HL-60/S4 treated with retinoic acid at 250 ng/mL for 4 days and 3 days (cell line): Measurements from ENCODE around the gene ACTRT2.

Experiments
- in situ Hi-C: fragments of 300-500 bp; cut with MboI; formaldehyde crosslinking; loops from 2 replicates; pipeline ENCODE4 v1.7.0; 2022; ENCODE audit warnings: low sequenced_read_pairs

ACTRT2 gene

GRCh38 chr1:3029481-3029961 lies 8.3 kb downstream of the ACTRT2 start:
- in situ Hi-C loops = no loop called here

DNA sequence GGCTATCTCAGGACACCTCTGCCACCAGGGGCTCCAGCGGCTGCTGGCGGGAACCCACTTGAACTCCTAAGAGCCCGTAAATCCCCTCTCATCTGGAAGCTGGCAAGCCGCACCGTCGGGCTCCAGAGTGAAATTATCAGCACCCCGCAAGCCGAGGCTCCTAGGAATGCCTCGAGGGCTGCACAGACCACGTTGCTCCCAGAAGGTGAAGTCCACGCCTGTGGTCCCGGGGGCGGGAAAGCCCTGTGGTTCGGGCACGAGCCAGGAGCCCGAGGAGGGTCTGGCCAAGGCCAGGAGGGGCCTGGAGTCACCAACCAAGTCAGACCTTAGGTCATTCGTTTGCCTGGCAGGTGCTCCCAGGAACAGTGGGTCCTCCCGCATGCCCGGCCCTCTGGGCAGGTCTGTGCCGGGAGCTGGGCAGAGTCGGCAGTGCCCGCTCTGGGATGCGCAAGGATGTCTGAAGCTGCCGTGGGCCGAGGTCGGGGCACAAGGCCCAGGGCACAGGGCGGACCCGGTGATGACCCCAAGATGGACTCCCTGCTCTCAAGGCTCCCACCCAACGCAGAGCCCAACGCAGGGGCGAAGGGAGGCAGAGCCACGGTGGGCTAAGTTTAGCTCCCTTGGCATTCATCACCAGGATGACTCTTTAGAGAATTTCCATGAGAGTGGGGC lies 8.9 kb downstream of the ACTRT2 start:
- in situ Hi-C loops = no loop called here

DNA sequence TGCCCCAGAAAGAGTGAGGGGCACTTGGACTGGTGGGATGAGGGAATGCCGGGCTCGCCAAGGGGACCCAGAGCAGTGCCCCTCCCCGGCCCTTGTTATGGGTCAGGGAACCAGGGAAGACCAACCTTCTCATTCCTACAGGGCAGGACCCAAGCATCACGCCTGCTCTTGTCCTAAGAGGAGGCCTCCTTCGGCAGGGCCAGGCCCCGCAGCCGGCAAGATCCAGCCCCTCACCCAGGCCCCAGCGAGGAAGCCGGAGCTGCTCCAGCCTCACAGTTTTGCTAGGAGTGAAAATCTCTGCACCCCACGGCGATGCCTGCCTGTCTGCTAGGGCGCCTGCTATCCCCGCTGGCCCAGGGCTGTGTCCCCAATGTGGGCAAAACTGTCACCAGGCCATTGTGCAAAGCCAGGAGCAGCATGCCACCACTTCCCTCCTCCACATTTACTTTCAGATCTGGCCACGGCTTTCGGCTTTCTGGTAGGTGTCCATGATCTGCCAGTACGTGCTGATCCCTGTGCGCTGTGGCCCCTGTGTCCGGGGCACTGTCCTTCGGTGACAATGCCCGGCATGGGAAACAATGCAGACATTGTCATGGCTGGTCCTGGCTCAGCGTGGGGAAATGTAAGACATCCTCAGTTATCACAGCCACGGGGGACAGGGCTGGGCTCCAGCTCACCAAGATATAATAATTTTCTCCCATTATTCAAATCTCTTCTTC lies 9.6 kb downstream of the ACTRT2 start:
- in situ Hi-C loops = no loop called here

- in situ Hi-C loops = no loop called here
Observed at GRCh38 chr1:3031401-3032221, 10.3 kb downstream of the ACTRT2 start.

GRCh38 chr1:3032371-3033039 lies 11.2 kb downstream of the ACTRT2 start:
- in situ Hi-C loops = no loop called here

DNA sequence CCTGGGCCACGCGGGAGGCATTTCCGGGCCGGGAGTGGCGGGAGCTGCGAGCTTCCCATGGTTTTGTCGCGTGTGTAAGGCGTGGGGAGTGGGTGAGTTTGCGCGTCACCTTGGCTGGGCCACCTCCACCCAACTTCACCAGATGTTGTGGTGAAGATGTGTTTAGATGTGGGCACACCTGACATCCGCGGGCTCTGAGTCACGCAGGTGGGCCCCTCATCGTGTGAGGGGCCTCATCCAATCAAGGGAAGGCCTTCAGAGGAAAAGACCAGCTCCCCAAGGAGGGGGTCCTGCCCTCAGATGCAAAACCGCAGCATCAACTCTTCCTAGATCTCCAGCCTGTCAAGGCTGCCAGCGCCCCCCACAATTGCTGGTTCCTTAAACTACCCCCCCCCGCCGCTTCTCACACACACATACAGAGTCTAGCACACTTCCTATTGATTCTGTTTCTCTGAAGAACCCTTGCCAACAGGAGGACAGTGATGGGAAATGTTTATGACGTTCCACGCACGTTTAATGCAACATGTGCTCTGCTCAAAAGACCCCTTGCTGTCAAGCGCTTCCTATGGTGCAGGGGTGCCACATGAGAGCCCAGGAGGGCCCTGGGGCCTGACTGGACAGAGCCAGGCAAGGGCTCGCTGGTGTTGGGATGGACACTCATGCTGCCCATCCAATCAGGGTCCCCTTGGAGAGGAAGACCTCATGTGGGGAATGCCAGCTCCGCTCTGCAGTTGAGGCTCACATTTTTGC lies 11.9 kb downstream of the ACTRT2 start:
- in situ Hi-C loops = no loop called here

DNA sequence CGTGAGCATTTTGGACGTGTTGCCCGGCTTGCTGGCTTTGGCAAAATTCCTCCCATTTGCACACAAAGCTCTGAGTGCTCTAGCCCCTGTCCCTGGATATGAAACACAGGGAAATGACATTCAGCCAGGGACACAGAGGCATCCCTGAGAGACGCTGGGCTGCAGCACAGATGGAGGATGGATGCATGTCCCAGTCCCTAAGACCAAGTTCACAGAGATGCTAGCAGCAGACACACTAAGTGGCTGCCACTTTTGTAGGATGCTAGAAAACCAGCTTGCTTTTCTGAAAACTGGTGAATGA lies 12.5 kb downstream of the ACTRT2 start:
- in situ Hi-C loops = no loop called here

- in situ Hi-C loops = no loop called here
Observed at GRCh38 chr1:3034162-3034561, 12.9 kb downstream of the ACTRT2 start.

GRCh38 chr1:3034728-3035562 lies 13.7 kb downstream of the ACTRT2 start:
- in situ Hi-C loops = no loop called here

DNA sequence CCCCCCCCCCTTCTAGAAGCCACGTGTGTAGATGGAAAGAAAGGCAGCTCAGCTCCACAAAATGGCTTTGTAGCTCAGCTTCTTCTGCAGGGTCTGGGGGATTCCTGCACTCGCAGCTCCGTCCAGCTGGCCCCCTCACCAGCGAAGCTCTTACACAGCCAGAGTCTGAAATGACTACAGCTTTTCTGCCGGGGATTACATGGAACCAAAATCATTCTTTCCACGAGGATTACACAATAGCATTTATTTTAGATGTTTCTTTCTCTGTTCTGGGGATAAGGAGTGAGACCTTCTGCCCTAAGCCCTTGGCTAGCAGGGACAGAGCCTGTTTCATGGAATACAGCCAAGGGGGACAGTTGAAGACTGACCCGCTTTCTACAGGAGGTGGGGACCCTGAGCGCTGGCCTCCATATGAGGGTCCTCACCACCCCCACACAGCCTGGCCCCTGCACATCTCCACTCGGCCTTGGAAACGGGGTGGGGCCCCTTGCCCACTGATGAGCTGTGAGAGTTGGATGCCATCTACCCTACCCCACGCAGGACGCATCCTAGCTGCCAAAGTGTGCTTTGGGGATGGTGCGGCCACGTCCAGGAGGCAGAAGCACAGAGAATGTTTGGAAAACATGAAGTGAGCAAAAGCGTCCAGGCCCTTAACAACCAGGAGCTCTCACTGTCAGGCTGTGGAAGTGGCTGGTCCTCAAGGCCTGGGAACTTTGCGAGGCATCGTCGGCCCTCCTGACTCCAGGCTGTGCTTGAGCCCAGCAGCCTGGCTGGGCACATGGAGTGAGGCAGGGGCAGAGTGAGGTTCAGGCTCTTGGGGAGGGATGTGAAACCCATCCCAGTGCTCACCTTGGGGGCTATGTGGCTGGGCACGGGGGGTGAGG lies 14.5 kb downstream of the ACTRT2 start:
- in situ Hi-C loops = no loop called here

DNA sequence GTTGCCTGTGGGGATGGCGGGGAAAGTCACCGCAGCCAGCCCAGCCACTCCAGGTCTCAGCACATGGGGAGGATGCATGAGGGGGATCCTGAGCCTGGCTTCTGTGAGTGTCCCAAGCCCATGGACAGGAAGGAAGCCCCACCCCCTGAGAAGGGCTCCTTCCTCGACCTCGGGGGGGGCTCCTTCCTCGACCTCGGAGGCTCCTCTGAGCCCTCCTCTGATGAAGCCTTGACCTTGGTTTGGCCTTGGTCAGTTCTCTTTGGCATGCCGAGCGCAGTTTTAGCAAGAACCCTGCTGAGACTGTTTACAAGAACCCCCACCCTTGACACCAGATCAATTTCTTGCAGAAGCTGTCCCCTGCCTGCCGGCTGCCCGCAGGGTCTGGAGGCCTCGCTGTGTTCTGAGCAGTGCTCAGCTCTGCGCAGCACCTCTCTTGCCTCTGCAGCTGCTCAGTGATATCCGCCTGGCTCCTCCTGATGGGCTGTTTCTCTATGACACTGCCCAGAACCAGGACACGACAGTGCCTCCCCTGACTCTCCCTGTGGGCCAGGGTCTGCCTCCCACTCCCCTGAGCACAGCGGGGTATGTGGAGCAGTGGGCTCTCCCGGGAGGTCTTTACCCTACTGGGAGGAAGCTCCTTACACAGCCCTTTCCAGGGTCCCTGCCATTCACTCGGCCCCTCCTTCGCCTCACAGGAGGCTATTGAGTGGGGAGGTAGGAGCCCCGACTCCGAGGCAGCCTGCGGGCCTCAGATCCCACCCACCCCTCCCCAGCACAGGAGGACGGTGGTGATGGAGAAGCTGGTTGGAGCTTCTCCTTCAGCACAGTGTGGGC lies 15.4 kb downstream of the ACTRT2 start:
- in situ Hi-C loops = no loop called here

GRCh38 chr1:3037281-3038040 lies 16.2 kb downstream of the ACTRT2 start:
- in situ Hi-C loops = no loop called here

DNA sequence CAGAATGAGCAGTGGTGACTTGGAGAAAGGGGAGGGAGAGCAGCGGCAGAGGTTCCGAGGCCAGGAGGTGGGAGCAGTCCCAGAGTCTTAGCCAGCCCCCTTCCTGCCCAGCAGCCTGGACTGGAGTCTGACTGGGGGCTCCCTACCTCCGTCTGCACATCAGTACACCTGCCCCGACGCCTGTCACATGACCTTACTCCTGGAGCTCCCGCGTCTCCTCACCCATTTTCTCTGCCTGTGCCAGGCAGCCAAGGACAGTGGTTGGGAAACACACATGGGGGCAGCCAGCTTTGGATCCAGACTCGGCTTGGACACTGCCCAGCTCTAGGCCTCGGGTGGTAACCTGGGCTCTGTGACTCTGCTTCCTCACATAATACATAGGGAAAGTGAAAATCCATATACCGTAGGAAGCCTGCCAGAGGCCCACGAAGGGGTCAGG lies 16.9 kb downstream of the ACTRT2 start:
- in situ Hi-C loops = no loop called here

GRCh38 chr1:3038571-3039181 lies 17.4 kb downstream of the ACTRT2 start:
- in situ Hi-C loops = no loop called here

DNA sequence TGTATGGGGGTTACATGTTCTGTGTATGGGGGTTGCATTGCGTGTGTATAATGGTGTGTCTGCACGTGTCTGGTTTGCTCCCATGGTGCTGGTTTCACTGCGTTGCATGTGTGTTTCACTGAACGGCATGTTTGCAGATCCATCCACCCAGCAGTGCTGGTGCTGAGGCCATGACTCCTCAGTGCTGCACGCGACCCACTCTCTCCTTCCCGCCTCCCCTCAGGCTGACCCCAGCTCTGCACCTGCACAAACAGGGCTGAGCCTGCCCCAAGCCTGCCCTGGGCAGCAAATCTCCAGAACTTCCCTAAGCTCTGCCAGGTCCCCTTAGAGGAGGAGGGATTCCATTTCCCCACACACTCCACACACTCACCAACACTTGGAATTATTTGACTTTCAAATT lies 18.7 kb downstream of the ACTRT2 start:
- in situ Hi-C loops = no loop called here

GRCh38 chr1:3042481-3042880 lies 21.2 kb downstream of the ACTRT2 start:
- in situ Hi-C loops = no loop called here

GRCh38 chr1:3049164-3049563 lies 27.9 kb downstream of the ACTRT2 start:
- in situ Hi-C loops = no loop called here
